Measurements from ENCODE around the gene CHADL.
A peak's percentile ranks its signal among the peaks of the same experiment; 100 is the strongest.
"Not testable (repeated sequence)": the region's sequence is repeated elsewhere in the genome, so short reads cannot be mapped to it uniquely, and the experiment has no call there.

The CHADL gene

DNA sequence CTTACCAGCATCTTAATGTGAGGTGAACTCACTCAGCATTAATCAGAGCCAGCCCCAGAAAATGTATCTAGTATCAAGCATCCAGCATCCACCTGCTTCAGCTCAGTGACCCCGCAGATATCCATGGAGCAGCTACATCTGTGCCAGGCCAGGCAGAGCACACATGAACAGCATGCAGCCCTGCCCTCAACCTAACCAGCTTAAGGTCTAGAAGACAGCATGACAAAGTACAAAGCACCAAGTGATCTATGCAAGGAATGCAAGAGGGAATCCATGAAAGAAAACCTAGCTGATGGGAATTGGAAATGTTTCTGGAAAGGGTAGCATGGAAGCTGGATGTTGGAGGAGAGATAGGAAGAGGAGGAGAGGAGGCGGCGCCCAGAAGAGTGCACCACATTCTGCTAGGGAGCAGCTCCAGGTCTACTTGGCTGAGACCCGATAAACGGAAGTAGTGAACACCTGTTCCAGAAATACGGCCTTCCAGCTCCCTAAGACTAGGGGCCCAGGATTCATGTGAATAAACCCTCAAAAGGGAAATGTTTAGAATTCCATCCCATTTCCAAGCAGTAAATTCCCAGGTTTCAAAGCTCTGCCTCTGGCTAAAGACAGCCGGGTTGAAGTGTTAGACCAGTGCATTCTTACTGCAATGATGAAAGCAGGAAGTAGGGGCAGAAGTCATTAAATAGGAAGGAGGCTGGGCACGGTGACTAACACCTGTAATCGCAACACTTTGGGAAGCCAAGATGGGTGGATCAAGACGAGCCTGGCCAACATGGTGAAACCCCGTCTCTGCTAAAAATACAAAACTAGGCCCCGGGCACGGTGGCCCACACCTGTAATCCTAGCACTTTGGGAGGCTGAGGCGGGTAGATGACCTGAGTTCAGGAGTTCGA lies 59.1 kb downstream of the CHADL start:
- peak; percentile 67 for DNase-seq

DNA sequence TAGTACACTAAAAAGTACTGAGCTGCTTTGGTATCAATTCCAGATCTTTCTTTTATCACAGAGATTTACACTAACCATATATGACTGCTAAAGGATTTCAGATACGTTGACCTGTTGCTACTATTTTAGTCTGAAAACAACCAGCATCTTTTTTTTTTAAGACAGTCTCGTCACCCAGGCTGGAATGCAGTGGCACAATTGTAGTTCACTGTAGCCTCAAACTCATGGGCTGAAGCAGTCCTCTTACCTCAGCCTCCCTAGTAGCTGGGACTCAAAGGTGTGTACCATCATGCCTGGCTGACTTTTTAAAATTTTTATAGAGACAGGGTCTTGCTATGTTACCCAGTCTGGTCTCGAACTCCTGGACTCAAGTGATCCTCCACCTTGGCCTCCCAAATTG lies 59.8 kb downstream of the CHADL start:
- no peak for DNase-seq

DNA sequence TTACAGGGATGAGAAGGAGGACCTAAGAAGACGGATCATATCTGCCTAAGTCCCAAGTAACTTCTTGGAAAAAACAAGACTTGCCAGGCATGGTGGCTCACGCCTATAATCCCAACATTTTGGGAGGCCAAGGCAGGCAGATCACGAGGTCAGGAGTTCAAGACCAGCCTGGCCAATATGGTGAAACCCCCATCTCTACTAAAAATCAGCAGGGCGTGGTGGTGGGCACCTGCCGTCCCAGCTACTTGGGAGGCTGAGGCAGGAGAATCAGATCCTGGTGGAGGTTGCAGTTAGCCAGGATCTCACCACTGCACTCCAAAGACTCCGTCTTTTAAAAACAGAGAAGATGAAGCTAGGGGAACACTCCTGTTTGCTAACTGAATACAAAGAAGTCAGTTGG lies 60.4 kb downstream of the CHADL start:
- not testable (repeated sequence) for DNase-seq

All from fibroblast of skin of abdomen (primary cell).